Skin epidermis (tissue), 12 donors: Measurements from ENCODE around the gene PAXX.

Source experiments
- H3K27ac ChIP-seq, 21 experiments: fragments of 200-600 bp; sonication (generic) in 11 of 21; one replicate each; pipeline ENCODE4 v1.5.0; 2020; ENCODE audit warnings: mild to moderate bottlenecking in 3 of 21, inconsistent platforms in 2 of 21, moderate library complexity in 2 of 21
- H3K4me3 ChIP-seq, 7 experiments: fragments of 200-600 bp; sonication (generic) in 2 of 7; one replicate each; pipeline ENCODE4 v1.5.0; 2020; ENCODE audit warnings: inconsistent platforms in 2 of 7, mild to moderate bottlenecking in 2 of 7, moderate library complexity in 1 of 7

The PAXX gene

GRCh38 chr9:137038916-137039315, 46.7 kb downstream of the PAXX start:
- Histone ChIP-seq H3K27ac (no peak overlapping the region), H3K4me3 (no peak overlapping the region)

- H3K27ac ChIP-seq: no peak overlapping the region
Observed at GRCh38 chr9:137039611-137040366, 47.6 kb downstream of the PAXX start.

GRCh38 chr9:137040568-137040967, 48.3 kb downstream of the PAXX start:
- Histone ChIP-seq H3K27ac (peak overlapping the region in 2 of 21 experiments; percentile 34 to 45), H3K4me3 (no peak overlapping the region)

More at GRCh38 chr9:137039611-137040366, 47.6 kb downstream of the PAXX start:
- H3K4me3 ChIP-seq: no peak overlapping the region

- no peak overlapping the region for H3K4me3 ChIP-seq
- peak overlapping the region in 1 of 21 experiments; percentile 45 for H3K27ac ChIP-seq
Observed at GRCh38 chr9:137041124-137041523, 48.9 kb downstream of the PAXX start.

- peak overlapping the region in 11 of 21 experiments; percentile 5 to 71 (median 47) for H3K27ac ChIP-seq
- H3K4me3 ChIP-seq: peak overlapping the region in 1 of 7 experiments; percentile 5
Observed at GRCh38 chr9:137042751-137043727, 50.8 kb downstream of the PAXX start.
